ENCODE data around the gene MARF1. TPM values are rescaled to one million over a fixed set of nuclear protein-coding genes. Genes with fewer than 3 reads are reported as not detected.
"Not testable (repeated sequence)": the region's sequence is repeated elsewhere in the genome, so short reads cannot be mapped to it uniquely, and the experiment has no call there.

The MARF1 gene
- total RNA-seq, 1 experiment from 2014 or later = 11.1 TPM

DNA sequence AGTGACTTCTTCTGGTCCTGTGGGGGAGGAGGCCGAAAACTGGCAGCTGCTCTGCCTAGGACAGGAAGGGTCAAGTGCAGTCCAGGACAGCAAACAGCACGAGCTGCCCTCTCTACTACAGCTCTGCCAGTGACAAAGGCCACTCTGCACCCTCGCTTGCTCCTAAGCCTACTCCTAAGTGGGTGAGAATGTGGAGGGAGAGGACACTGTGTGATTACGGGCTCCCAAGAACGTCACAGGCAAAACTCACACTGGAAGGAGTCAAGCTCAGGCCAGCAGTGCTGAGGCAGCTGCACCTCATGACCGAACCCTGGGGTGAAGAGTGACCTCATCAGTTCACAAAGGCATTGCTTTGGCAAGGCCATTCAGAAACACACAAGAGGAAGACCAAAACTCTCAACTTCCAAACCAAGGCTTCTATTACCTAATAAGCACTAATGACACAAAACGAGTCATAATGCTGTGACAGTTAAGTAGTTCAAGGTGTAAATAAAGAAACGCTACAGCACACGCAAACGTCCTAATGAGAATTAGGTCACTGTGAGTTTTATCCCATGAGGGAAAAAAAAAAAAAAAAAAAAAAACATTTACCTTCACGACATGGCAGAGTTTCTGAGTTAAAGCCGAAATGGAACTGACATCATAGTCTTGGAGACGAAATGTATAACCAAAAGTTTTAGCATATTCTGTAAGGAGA is 35.1 kb downstream of the MARF1 start:
- DNase-seq (ENCODE audit: low read depth, low spot score) = peak; percentile 34
- in situ Hi-C loops (cut with HindIII; ENCODE audit: low pct_unique_long_range_greater_than_20kb, low sequenced_read_pairs) = no loop called here

- in situ Hi-C loops (cut with HindIII; ENCODE audit: low pct_unique_long_range_greater_than_20kb, low sequenced_read_pairs); DNase-seq (ENCODE audit: low read depth, low spot score): not testable (repeated sequence)
Measured at GRCh38 chr16:15607221-15607699, 35.7 kb downstream of the MARF1 start.

- in situ Hi-C loops (cut with HindIII; ENCODE audit: low pct_unique_long_range_greater_than_20kb, low sequenced_read_pairs) = no loop called here
- DNase-seq (ENCODE audit: low read depth, low spot score) = no peak
Measured at GRCh38 chr16:15606518-15607220, 36.3 kb downstream of the MARF1 start.

DNA sequence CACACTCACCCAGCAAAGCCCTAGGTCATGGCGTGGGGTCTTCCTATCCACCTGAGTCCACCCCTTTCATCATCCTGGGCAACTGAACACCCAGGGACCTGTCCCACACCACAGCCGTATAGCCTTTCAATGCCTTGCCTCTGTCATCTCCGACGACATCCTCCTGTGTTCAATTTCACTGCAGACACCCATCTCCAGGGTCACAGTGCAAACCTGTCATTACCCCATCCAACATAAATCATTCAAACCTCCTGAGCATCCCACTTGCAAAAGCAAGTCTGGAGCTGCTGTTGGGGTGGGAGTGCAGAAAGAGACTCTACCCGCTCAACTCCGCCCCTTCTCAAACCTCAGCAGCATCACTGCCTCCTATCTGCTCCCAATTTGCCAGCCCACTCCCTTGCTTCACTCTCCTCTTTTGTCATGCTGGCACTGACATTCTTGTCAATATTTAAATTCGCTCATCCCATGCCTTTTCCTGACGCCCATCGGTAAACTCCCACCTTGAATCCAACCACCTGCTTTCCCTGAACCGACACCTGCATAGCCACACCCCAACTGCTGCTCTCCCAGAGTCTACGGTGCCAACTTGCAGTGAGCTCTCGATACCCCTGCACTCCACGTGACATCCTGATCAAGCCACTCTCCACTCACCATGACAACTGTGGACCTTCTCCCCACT is 37.0 kb downstream of the MARF1 start:
- in situ Hi-C loops (cut with HindIII; ENCODE audit: low pct_unique_long_range_greater_than_20kb, low sequenced_read_pairs) = no loop called here
- no peak for DNase-seq (ENCODE audit: low read depth, low spot score)

DNA sequence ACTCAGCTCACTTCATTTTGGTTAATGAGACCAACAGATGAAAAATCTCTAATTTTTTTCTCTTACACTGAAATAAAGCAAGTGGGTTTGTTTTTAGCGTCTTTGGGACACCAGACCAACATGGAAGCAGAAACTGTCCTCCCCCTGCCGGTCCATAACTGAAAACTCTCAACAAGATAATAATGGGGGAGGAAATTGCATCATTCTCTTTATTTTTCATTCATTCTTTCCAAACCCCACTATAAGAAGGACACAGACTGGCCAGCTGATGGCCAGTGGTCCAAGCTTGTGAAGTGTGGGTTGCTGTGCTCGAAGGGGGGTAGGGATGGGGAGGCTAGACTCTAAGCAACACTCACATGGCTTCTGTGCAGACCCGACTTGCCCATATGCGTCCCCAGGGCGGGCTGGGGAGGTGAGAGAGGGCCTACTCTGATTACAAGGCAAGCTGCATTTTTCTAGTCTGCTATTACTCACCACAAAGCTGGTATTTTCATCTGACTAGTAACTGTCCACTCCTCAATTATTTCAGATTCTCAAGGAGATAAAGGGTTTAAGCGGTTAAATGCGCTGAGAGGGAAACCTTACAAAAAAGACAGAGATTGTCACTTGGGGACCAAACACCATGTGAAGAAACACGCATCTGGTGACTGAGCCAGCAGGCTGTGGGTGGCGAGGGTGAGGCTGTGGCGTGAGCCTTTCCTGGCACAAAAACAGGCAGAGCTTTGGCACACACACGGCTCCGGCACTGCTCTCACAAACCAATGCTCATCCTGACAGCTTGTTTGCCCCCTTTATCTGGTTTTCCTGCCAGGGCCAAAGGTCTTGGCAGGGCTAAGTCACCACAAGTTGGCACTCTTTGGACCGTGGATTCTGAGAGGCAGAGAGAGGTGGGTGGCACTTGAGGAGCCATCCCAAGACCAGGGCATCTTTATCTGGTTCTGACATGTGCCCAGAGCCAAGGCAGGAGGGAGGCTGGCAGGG is 38.2 kb downstream of the MARF1 start:
- in situ Hi-C loops (cut with HindIII; ENCODE audit: low pct_unique_long_range_greater_than_20kb, low sequenced_read_pairs) = no loop called here

DNA sequence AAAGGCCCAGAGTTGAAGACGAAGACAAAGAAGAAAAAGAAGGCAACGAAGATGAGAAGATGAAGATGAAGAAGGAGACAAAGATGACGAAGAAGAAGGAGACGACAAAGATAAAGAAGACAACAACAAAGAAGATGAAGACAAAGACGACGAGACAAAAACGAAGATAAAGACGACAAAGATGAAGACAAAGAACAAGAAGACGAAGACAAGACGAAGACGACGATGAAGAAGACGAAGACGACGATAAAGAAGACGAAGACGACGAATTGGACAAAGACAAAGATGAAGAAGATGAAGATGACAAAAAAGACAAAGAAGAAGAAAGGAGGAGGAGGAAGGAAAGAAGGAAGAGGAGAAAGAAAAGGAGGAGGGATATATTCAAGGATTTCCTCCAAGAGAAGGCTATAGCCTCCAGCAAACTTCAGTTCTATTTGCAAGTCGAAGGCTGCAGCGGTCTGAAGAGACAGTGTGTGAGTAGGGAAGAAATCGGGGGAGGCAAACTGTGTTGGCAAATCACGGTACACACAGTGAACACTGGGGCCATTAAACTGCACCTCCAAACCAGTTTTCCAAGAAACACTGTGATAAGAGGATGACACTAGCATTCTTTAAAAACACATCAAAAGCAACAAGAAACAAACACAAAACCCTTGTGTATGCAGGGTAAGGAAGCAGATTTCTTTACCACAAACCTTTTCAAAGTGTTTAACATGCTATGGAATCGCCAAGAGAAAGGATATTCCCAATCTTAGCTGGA is 40.5 kb downstream of the MARF1 start:
- no peak for DNase-seq (ENCODE audit: low read depth, low spot score)
- in situ Hi-C loops (cut with HindIII; ENCODE audit: low pct_unique_long_range_greater_than_20kb, low sequenced_read_pairs) = no loop called here

More for the DNA sequence above, 38.2 kb downstream of the MARF1 start:
- no peak for DNase-seq (ENCODE audit: low read depth, low spot score)

GRCh38 chr16:15601212-15601879 is 41.6 kb downstream of the MARF1 start:
- no peak for DNase-seq (ENCODE audit: low read depth, low spot score)
- in situ Hi-C loops (cut with HindIII; ENCODE audit: low pct_unique_long_range_greater_than_20kb, low sequenced_read_pairs) = no loop called here

DNA sequence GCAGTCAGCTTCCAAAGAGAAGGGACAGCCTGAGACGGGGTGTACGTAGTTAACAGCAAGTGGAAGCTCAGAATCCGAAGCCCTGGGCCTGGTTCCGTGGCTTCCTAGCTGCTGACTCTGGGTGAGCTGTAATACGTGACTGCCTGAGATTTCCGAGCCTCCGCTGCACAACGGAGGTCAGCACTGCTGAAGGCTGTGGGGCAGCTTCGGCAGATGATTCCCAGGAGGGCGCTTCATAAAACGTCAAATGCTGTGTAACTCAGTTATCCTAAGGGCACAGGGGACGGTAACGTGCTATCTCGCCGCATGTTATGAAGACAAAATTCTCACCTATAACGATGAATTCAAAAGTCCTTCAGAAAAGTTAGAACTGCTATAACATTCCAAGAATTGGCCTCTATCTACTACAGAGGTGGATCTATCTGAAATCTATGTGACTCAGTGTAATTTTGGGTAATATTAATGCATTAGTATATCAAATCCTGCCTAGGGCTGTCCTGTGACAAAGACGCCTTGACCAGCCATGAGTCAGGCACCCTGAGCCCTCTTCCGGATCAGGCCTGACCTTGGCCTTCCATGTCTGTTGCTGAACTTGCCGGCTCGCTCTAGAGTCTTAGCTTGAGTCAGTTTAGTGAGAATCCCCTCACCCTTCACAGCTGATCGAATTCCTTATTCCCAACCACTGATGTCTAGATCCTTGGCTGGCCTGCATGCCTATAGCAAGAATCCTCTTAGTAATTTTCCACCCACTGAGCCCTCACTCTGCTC is 43.5 kb downstream of the MARF1 start:
- in situ Hi-C loops (cut with HindIII; ENCODE audit: low pct_unique_long_range_greater_than_20kb, low sequenced_read_pairs) = no loop called here
- DNase-seq (ENCODE audit: low read depth, low spot score) = no peak

DNA sequence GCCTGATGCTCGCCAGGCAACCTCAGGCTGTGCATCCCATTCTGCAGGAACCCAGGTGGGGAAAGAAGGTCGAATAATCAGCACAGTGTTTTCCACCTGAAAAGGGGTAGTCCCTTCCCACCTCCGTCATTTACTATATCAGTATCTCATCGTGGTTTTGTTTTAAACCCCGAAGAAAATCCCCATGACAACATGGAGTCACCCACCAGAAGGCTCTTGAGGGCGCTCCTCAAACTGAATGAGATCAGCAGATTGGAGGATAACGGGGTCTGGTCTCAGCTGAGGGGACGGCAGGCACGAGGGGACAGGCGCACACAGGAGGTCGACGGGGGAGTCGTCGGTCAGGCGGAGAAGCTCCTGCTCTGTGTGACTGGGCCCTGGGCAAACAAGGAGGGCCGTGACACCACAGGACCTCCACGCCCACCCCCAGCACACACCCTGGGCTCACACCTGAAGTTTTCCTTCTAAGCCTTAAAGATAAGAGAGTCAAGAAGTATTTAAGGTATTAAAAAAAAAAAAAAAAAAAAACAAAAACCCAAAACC is 44.2 kb downstream of the MARF1 start:
- in situ Hi-C loops (cut with HindIII; ENCODE audit: low pct_unique_long_range_greater_than_20kb, low sequenced_read_pairs) = no loop called here
- DNase-seq (ENCODE audit: low read depth, low spot score) = no peak

- in situ Hi-C loops (cut with HindIII; ENCODE audit: low pct_unique_long_range_greater_than_20kb, low sequenced_read_pairs) = no loop called here
- no peak for DNase-seq (ENCODE audit: low read depth, low spot score)
Measured at GRCh38 chr16:15597822-15598647, 44.9 kb downstream of the MARF1 start.

DNA sequence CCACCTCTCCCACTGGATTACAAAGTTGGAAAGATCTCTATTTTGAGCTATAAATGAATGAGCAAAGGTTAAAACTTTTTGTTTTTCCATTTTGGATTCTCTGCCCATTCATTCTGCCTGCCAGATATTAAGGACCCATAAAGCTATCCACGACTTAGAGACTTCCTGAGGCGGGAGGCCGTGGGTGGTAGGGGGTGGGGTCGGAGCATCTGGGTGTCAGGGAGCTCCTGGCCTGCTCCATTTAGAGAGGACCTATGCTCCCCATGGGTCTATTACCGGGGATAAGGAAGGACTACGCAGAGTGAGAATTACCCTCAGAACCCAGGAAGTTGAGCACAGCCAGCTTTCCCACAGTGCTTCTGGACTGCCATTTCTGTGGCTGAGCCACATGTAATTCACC is 45.8 kb downstream of the MARF1 start:
- DNase-seq (ENCODE audit: low read depth, low spot score) = no peak
- in situ Hi-C loops (cut with HindIII; ENCODE audit: low pct_unique_long_range_greater_than_20kb, low sequenced_read_pairs) = no loop called here

DNA sequence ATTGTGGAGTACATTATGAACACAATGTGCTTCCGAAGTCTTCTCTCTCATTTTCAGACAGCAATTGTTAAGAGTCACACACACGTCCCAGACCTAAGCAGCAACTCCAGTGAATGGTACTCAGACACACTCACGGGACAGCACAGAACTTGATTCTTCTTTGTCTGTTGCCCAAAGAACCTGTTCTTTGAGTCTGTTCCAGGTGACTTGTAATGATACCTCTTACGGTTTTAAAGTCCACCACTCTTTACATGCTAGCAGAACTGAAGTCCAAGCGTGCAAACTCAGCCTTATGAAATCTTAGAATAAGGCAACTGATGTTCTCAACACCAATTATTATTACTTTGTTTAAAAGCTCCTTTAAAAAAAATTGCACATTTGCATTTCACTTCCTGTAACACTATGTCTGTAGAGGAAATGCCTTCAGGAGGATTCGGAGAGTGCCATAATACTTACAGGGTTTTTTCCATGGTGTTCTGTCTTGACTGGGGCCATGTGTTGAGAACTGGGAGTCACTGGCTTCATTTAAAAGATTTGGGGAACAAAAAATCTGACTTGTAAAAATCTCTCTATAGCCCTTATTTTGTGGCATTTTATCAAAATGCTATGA is 48.1 kb downstream of the MARF1 start:
- no peak for DNase-seq (ENCODE audit: low read depth, low spot score)
- in situ Hi-C loops (cut with HindIII; ENCODE audit: low pct_unique_long_range_greater_than_20kb, low sequenced_read_pairs) = no loop called here

GRCh38 chr16:15593235-15593634 is 49.7 kb downstream of the MARF1 start:
- DNase-seq (ENCODE audit: low read depth, low spot score) = no peak
- in situ Hi-C loops (cut with HindIII; ENCODE audit: low pct_unique_long_range_greater_than_20kb, low sequenced_read_pairs) = no loop called here

DNA sequence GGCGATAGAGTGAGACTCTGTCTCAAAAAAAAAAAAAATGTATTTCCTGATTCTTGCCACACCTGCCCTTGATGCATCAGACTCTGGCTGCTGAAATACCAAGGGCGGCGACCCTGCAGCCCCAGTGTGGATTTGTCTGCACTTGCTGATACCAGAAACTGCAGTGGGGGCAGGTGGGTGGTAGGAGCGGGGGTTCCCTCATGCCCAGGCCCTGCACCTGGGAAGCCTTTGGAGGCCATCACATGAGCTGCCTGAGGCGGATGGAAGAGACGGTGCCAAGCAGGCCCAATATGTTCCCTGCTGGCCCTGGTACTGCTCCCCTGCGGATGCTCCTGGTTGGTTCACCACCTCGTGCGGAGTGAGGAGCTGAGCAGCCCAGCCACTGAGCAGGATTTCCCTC is 50.6 kb downstream of the MARF1 start:
- in situ Hi-C loops (cut with HindIII; ENCODE audit: low pct_unique_long_range_greater_than_20kb, low sequenced_read_pairs) = no loop called here
- no peak for DNase-seq (ENCODE audit: low read depth, low spot score)
